Activated gamma-delta T cell (primary cell): ENCODE data around the gene FEM1B.
"Not testable (repeated sequence)": the region's sequence is repeated elsewhere in the genome, so short reads cannot be mapped to it uniquely, and the experiment has no call there.

Source experiments
- DNase-seq: peaks from one replicate; lab custom pipeline; 2025; lab: John Stamatoyannopoulos, UW
- total RNA-seq, 2 donors: gene quantifications; one replicate each; lab custom pipeline; 2026; lab: John Stamatoyannopoulos, UW

Gene FEM1B
- 145 to 156 reads per million in 2 donors for total RNA-seq

- DNase-seq: peak; percentile 84
Observed at GRCh38 chr15:68277603-68278344, at the start of gene FEM1B. FEM1B (plus strand) TSS chr15:68277745; CDS start chr15:68278418, 673 bp downstream.

GRCh38 chr15:68228143-68228970 lies 49.2 kb upstream of the FEM1B start:
- no peak for DNase-seq

GRCh38 chr15:68228971-68229385 lies 48.6 kb upstream of the FEM1B start:
- DNase-seq: no peak

- DNase-seq: peak; percentile 74
Observed at GRCh38 chr15:68229386-68230156, 48.0 kb upstream of the FEM1B start, which contains the start of gene CLN6. CLN6 (minus strand) TSS chr15:68229728; CDS start chr15:68229584, 144 bp downstream.

- DNase-seq: no peak
Observed at GRCh38 chr15:68230157-68231100, 47.1 kb upstream of the FEM1B start.

GRCh38 chr15:68231102-68231818 lies 46.3 kb upstream of the FEM1B start:
- DNase-seq: no peak

- no peak for DNase-seq
Observed at GRCh38 chr15:68232449-68232848, 45.1 kb upstream of the FEM1B start.

- DNase-seq: no peak
Observed at GRCh38 chr15:68232937-68233336, 44.6 kb upstream of the FEM1B start.

- no peak for DNase-seq
Observed at GRCh38 chr15:68234060-68234459, 43.5 kb upstream of the FEM1B start.

- not testable (repeated sequence) for DNase-seq
Observed at GRCh38 chr15:68234520-68234919, 43.0 kb upstream of the FEM1B start.

- DNase-seq: no peak
Observed at GRCh38 chr15:68235022-68235421, 42.5 kb upstream of the FEM1B start.

GRCh38 chr15:68239025-68239424 lies 38.5 kb upstream of the FEM1B start:
- DNase-seq: no peak

- DNase-seq: no peak
Observed at GRCh38 chr15:68241088-68241935, 36.2 kb upstream of the FEM1B start.

- DNase-seq: no peak
Observed at GRCh38 chr15:68244235-68244634, 33.3 kb upstream of the FEM1B start.

GRCh38 chr15:68249058-68249713 lies 28.4 kb upstream of the FEM1B start:
- DNase-seq: no peak

- DNase-seq: no peak
Observed at GRCh38 chr15:68252925-68253534, 24.5 kb upstream of the FEM1B start.

GRCh38 chr15:68256675-68257450 lies 20.7 kb upstream of the FEM1B start:
- no peak for DNase-seq

GRCh38 chr15:68258692-68259091 lies 18.9 kb upstream of the FEM1B start:
- DNase-seq: no peak
